Nucleus accumbens (tissue), 56 donors: Measurements from ENCODE around the gene RFXANK.
"Not testable (repeated sequence)": the region's sequence is repeated elsewhere in the genome, so short reads cannot be mapped to it uniquely, and the experiment has no call there.

Source experiments
- DNase-seq, 56 donors: peaks; one replicate each; lab custom pipeline; 2025; lab: John Stamatoyannopoulos, UW

RFXANK gene, protein sequence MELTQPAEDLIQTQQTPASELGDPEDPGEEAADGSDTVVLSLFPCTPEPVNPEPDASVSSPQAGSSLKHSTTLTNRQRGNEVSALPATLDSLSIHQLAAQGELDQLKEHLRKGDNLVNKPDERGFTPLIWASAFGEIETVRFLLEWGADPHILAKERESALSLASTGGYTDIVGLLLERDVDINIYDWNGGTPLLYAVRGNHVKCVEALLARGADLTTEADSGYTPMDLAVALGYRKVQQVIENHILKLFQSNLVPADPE

DNA sequence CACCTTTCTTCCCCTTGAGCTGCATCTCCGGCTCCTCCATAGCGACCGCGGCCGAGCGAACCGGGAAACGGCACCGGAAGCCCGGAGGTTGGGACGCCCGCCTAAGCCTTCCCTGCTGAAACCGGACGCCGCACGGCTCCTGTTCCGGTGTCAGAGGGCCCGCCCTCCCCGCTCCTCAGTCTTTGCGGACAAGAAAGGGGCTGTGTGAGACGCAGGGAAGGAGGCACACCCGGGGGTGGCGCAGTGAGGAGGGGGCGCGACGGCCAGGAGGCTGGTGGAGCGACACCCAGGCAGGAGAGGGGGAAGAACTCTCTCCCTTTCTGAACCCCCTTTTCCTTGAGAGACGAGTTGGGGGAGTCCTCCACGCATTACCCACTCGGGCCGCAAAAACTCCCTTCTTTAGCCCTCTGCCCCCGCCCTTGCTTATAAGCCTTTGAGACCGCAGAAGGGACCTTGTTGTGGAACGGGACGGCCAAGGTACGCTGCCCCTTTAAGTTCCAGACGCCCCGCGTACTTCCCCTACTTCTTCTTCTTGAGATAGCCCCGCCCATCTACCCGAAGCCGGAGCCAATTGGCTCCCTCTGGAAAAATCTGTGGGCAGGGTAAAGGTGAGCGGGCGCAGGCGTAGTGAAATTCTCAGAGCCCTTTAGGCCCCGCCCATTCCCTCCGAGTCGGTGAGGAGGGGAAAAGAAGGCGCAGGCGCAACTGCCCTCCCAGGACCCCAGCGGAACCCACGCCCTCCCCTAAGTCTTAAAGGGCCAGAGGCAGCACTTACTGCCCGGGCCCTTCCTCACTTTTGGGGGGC lies at the start of gene RFXANK, which contains the start of gene BORCS8:
RFXANK (plus strand) TSS at position 181 of the 805 bp plus-strand sequence. CDS start 1,689 bp downstream, outside the sequence.
BORCS8 (minus strand) TSS at position 75 of the 805 bp plus-strand sequence; CDS start at position 40, 35 bp downstream.
- DNase-seq: peak; percentile 92 to 100 (median 98)

DNA sequence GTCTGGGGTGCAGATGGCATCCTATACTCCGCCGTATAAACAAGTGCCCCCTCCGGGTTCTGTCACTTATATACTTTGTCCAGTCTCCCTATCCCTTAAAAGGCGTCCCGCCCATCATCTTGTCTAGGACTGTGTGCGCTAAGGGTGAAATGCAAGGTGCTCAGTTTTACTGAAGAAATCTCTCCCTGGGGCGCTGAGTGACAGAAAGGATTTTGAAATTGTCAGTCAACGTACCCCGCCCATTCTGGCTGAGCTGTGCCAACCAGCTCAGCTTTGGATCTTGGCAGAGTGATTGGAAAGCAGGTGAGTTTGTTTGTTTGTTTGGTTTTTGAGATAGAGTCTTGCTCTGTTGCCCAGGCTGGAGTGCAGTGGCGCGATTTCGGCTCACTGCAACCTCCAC lies 49.7 kb upstream of the RFXANK start:
- no peak for DNase-seq

DNA sequence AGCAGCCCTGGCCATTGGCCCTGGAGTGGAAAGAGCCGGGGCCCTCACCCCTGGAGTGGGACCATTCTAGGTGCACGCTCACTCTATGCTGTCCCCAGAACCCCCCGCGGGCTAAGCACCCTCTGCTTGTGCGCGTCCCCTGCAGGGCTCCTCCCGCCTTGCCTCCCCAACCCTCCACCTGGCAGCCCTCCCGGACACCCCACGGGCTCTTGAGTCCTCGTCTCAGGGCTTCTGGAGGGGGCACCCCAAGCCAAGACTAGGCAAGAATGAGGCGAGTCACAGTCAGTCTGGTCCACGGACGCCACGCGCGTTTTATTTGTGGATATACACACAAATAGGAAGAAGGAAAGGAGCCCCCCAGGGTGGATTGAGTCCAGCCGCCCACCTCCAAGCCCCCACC lies 46.8 kb upstream of the RFXANK start:
- no peak for DNase-seq

DNA sequence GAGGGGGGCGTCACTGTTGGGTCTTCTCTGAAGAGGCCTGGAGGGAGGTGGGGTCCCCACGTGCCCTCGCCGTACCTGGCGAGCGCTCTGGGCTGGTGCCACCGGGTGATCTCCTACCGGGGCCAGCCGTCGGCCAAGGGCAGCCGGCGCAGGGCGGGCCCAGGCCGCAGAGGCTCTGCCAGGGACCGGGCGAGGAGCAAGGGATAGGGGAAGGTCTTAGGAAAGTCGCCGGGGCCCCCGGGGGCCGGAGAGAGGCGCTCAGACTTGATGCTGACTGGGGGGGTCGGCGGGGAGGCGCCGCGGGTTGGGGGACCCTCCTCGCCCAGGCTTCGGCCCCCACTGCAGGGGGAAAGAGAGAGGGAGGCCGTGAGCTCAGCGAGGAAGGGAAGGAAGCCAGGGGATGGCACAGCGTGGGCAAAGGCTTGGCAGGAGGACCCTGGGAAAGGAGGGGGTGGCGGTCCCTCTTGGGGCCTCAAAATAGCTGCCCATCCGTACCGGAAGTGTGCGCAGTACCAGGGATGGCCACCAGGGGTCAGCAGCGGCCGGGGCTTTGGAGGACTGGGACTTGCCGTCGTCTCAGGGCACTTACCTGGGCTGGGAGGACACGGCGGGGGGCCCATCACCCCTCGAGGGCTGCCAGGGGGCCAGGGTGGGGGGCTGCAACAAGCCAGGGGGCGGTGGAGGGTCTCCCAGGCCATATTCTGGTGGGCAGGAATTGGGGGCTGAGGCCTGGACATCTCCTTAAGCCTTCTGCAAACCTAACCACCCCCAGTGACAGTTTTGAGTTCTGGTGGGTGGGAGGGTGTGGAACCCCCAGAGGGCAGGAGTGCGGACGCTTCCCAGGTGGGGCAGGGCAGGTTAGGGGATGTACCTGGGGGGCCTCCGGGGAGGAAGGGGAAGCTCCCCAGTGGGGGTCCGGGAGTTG lies 46.1 kb upstream of the RFXANK start:
- DNase-seq: peak in 44 of 56 donors; percentile 6 to 84 (median 39)

DNA sequence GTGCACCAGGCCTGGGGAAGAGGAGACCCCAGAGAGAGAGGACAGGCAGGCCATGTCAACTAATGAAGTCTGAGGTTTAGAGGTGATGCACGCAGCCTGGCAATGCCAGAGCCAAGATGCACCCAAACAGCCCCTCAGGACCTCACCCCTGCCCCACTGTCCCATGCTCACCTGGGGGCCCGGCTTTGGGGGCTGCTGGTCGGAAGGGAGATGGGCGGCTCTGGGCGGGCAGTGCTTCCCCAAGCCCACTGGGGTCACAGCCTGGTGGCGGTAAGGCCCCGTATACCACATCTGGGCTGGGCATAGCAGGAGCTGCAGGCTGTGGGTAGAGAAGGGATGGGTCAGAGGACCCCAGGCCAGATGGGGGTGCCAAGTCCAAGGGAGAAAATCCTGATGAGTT lies 45.2 kb upstream of the RFXANK start:
- no peak for DNase-seq

DNA sequence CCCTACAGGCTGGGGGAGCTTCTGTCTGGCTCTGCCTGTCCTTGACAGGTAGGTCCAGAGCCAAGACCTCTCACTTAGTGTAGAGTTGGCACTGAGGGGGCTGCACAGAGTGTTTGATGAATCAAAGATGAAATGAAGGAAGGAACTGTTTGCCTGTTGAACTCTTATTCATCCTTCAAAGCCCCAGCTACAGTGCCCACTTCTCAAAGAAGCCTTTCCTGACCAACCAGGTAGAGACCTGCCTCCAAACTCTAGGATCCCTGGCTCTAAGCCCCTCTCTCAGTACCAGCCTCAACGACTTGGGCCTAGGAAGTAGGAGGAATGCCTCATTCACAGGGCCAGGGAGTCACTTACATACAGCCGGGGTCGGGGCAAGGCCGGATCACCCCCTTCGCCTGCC lies 44.7 kb upstream of the RFXANK start:
- no peak for DNase-seq

DNA sequence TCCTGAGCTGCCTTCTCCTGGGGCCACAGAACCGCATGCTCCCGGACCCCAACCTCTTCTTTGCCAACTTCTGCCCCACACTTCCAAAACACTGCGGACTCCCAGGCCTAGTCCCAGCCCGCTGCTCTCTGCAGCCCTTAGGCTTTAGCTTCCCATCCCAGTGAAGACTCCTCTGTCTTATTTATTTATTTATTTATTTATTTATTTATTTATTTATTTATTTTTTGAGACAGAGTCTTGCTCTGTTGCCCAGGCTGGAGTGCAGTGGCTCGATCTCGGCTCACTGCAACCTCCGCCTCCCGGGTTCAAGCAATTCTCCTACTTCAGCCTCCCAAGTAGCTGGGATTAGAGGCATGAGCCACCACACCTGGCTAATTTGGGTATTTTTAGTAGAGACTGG lies 43.6 kb upstream of the RFXANK start:
- DNase-seq: not testable (repeated sequence)

DNA sequence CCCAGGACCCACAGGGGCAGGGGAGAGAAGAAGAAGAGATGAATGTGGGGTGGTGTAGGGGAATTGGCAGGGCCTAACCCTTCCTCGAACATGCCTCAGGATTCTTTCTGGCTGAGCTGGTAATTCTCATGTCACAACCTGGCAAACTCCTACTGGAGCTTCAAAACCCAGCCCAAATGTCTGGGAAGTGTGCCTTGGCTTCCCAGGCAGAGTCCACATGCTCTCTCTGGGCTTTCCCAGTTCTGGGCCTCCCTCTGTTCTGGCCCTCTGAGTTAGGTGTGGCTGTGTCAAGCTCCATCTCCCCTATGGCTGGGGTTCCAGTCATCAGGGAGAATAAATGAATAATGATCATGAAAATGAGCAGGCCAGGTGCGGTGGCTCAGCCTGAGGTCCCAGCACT lies 42.6 kb upstream of the RFXANK start:
- DNase-seq: no peak

DNA sequence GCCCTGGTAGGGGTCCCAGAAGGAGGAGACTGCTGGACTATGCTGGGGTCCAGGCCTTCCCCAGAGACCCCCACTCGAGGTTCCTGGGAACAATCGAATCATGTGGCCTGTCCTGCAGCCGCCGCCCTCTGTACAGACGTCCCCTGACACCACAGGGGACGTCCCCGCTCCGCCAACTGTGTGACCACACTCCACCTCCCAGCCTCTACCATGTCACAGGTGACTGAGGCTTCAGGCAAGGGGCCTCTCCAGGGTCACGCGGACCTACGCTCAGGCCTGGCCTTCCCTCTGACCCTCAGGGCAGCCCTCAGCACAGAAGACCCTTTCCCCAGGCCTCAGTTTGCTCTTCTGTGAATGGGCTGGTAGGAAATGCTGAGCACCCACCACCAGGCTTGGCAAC lies 40.6 kb upstream of the RFXANK start:
- DNase-seq: no peak

DNA sequence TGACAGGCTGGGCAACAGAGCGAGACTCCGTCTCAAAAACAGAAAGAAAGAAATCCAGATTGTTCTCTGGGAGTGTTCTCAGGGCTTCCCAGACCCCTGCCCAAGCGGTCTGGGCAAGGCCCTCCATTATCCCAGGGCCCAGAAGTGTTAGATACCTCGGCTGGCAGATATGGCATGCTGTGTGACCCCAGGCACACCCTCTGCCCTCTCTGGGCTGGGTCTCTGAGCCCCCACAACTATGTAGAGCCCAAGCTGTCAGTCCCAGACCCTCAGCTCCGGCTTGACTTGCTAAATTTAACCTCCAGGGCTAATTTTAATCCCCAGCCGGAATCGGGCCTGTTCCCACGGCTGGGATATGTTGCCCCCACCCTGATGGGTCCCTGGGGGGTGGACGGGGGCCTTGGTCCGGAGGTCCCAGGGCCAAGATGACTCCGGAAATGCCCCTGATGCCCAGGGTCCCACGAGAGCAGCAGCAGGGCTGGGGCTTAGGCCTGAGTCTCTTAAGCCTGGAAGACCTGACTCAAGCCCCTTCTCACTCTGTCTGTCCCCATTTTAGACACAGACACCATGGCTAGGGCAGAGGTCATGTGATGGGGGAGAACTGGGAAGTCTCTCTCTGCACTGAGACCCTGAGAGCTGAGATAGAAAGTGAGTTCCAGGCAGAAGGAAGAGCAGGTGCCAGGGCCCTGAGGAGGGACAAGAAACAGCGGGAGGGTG lies 39.2 kb upstream of the RFXANK start:
- no peak for DNase-seq

DNA sequence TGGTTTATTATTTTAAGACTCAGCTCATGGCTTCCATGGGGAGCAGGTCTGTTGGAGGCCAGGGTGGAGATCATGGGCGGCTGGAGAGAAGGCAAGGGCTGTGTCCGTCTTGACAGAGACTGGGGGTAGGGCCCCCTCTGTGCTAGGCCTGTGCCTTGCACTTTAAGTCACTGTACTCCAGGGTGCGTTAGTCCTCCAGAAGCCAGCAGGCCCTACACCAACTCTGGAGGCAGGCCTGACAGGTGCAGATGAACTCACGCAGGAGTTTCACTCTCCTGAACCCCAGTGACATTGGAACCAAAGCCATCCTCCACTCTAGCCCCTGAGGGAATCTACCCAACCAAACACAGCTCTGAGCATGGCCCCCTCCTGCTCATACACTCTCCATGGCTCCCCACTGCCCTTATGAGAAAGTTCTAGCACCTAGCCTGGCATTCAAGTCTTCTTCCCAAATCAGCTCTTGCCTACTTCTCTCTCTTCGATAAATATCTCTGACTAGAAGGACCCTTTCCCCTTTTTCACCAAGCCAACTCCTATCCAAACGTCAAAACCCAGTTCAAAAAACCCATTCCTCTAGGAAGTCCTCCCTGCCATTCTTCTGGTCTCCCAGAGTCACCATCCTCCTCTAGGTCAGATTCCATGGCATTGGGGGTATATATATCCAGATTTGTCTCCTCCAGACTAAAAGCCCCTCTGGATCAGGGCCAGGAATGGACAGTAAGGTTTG lies 37.1 kb upstream of the RFXANK start:
- no peak for DNase-seq

DNA sequence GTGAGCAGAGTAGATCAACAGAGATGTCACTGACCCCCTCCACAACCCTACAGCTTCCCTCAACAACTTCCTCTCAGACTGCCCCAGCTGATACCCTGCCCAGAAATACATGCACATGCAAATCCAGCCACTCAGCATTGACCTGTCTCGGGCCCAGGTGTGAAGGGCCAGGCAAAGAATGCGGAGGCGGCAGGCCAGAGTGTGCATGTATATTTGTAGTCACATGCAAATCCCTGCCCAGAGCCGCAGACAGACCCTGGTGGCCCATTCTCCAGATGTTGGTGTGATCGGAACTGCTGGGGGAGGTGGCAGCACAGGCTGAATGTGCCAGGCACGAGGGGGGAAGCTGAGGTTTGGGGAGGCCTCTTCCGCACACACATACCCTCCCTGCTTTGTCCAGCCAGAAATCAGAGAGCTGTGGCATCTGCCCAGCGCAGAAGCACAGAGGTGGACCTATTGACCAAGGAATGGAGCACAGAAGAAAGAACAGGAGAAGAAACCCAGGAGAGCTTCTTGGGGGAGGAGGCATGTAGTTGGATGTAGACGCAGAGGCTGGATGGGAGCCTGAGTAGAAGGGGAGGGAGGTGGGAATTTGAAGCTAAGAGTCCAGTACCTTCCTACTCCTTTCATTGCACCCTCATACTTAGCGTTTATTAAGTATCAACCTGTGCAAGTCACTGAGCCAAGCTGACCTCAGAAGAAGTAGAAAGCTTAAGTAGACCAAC lies 36.4 kb upstream of the RFXANK start:
- DNase-seq: no peak

DNA sequence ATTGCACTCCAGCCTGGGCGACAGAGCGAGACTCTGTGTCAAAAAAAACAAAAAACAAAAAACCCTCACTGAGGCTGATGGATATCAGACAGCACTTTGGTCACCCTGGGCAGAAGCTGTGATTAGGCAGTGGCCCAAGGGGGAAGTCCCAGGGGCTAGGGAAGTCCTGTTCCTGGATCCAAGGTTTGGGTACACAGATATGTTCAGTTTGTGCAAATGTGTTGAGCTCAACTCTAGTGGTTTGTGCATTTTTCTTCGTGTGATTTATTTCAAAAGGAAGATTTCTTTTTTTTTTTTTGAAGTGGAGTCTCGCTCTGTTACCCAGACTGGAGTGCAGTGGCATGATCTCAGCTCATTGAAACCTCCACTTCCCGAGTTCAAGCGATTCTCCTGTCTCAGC lies 34.2 kb upstream of the RFXANK start:
- DNase-seq: no peak

DNA sequence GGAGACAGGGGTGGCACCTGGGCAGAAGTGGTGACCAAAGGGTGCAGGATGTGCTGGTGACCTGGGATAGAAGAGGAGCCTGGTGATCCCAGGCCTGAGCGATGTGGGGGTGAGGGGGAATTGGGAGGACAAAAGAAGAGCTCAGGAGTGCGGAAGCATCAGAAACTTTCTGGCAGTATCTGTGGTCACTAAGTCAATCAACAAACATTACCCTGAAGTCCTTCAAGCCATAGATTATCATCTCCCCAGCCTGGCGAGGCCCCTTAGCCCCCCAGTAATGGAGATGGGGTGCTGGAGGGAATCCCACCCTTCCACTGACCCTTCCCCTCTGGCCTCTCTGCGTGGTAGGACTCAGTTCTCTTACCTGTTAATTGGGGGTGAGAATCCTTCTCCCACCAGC lies 32.5 kb upstream of the RFXANK start:
- DNase-seq: no peak

DNA sequence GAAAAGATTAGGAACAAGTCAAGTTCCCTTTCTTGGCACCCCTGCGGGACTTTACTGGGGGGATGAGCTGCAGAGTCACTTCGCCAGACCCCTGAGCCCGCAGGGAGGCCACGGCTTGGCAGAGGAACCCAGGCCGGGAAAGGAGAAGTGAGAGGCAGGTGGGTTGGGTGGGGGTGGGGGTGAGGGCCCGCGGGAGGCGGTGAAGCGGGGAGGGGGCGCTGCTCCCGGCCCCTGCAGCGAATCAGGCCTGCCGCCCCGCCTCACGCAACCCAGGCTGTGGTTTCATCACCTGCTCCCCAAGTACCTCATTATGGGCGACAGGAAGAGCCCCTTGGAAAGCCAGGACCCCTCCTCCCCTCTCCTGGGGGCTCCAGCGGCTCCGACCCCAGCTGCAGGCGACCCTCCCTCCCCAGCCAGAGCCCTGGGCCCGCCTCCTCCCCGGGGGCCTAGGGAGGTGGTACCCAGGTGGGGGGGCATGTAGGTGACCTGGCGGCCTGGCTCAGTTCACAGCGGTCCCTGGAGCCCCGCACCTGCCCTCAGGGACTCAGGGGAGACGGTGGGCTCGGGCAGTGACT lies 31.5 kb upstream of the RFXANK start:
- no peak for DNase-seq

DNA sequence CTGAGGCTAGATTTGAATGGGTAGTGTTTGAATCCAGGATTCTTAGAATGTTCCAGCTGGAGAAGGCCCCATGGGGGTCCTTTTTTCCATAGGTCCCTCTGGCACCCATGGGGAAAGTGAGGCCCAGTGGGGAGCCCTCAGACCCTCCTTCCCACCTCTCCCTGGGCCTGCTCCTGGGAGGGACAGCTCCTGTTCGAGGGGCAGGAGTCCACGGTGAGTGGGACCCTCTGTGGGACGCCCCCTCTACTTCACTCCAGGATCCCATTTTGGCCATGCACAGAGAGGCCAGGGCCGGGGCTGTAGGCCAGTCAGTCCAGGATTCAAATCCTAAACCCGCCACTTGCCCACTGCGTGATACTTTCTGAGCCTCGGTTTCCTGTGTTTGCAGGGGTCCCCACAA lies 29.6 kb upstream of the RFXANK start:
- no peak for DNase-seq

DNA sequence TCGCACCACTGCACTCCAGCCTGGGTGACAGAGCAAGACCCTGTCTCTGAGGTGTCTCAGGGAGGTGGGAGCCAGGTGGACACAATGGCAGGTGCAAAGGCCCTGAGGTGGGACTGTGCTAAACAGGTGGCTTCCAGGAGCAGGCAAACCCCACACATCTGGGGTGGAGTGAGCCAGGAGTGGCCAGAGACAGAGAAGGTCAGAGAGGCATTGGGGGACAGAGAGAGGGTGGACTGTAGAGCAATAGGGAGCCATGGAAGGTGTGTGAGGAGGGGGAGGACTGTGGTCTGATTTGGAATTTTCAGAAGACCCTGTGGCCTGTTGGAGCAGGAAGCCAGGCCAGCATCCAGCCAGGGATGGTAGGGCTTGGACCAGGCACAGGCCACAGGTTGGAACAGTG lies 26.7 kb upstream of the RFXANK start:
- DNase-seq: no peak

DNA sequence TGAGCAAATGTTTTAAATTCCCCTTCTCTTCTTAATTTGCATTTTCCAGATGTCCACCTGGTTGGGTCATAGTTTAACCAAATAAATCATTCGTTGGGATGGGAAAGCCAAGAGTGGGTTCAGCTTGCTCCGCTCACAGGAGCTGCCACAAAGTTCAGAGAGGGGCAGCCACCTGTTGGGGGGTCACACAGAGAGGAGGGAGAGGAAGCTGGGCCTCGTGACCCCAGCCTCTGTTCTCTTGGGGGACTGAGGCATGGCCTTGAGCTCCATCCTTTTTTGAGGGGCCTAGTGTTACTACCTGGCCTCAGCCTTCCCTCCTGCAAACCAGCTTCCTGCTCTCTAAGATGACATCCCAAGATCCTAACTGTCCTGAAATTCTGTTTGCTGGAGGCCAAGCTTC lies 24.4 kb upstream of the RFXANK start:
- no peak for DNase-seq
